GM23248 (cell line): ENCODE data around the gene KIF16B.

ENCODE experiments used
- EZH2 ChIP-seq: fragments of 200-600 bp; sonication (generic); IDR thresholded peaks from 2 replicates; pipeline ENCODE4 v1.6.1; 2018; ENCODE audit warnings: antibody characterized with exemption, mild to moderate bottlenecking; ENCODE audit not compliant: insufficient read depth, poor library complexity, severe bottlenecking
- EZH2phosphoT487 ChIP-seq: fragments of 200-600 bp; sonication (generic); IDR thresholded peaks from 2 replicates; pipeline ENCODE4 v1.6.1; 2018; ENCODE audit warnings: antibody characterized with exemption, moderate library complexity, mild to moderate bottlenecking, low read depth; ENCODE audit not compliant: insufficient read depth

DNA sequence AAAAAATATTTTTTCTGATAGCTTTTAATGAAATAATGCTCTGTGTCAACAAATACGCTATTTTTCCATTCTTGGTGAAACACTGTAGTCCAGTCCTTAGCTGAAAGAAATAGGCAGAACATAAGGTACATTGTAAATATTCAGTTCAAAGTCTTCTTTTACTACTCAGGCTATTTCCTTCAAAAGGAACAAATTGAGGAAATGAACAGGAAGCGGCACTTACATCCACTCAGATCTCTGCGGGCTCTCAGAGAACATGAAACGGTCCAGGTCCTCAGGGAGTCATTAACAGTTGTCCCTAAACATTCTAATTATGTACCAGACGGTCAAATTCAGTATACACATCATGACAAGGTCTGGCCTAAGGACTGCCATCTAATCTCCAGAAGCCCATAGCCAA is 212.6 kb downstream of the KIF16B start:
- TF ChIP-seq EZH2 (no peak), EZH2phosphoT487 (no peak)
